Gastroesophageal sphincter (tissue), 4 donors: ENCODE measurements around the gene RPTOR. TPM values are rescaled to one million over a fixed set of nuclear protein-coding genes. Genes with fewer than 3 reads are reported as not detected.

Experiments used
- ATAC-seq: fragments of 150-250 bp; one replicate; pipeline ENCODE4 v1.9.1; 2016; ENCODE audit warnings: mild to moderate bottlenecking, moderate library complexity
- H3K27ac ChIP-seq, 4 donors: fragments of 200-600 bp; sonication (generic) in 3 of 4; 1 replicate in 3 of 4; 2 replicates in 1 of 4; pipeline ENCODE4 v1.5.1; 2016 to 2019
- H3K27me3 ChIP-seq: fragments of 200-600 bp; sonication (generic); one replicate; pipeline ENCODE4 v1.5.1; 2019
- H3K36me3 ChIP-seq, 2 donors: fragments of 200-600 bp; sonication (generic); one replicate each; pipeline ENCODE4 v1.5.1; 2019; ENCODE audit warnings: control low read depth in 1 of 2
- H3K4me1 ChIP-seq, 3 donors: fragments of 200-600 bp; sonication (generic); 1 replicate in 2 of 3; 2 replicates in 1 of 3; pipeline ENCODE4 v1.5.1; 2016 to 2019; ENCODE audit warnings: control low read depth in 2 of 3
- H3K4me3 ChIP-seq, 2 donors: fragments of 200-600 bp; sonication (generic); one replicate each; pipeline ENCODE4 v1.5.1; 2019; ENCODE audit warnings: mild to moderate bottlenecking in 1 of 2, moderate library complexity in 1 of 2
- H3K9me3 ChIP-seq, 3 donors: fragments of 200-600 bp; sonication (generic); one replicate each; pipeline ENCODE4 v1.5.1; 2017 to 2019; ENCODE audit warnings: control low read depth in 2 of 3
- EP300 ChIP-seq: sonication (generic); formaldehyde crosslinking; IDR thresholded peaks from one replicate; pipeline ENCODE4 v1.6.1; 2017; ENCODE audit warnings: antibody characterized with exemption, mild to moderate bottlenecking
- POLR2A ChIP-seq, 2 donors: fragments of 450-650 bp; IDR thresholded peaks; one replicate each; pipeline ENCODE4 v1.6.1; 2017; ENCODE audit warnings: antibody characterized with exemption in 2 of 2, mild to moderate bottlenecking in 2 of 2, moderate library complexity in 1 of 2
- POLR2AphosphoS5 ChIP-seq: sonication (generic); formaldehyde crosslinking; IDR thresholded peaks from one replicate; pipeline ENCODE4 v1.6.1; 2017; ENCODE audit warnings: antibody characterized with exemption
- WGBS, 2 donors: methylation state at CpG; one replicate each; pipeline ENCODE4 v1.1.5; 2018; ENCODE audit warnings: low coverage in 1 of 2; 5-methylcytosine and 5-hydroxymethylcytosine counted together
- small RNA-seq, 4 donors: library from RNA; depleted of rRNA; stranded (forward); fragments of <200 nt; gene quantifications; one replicate each; pipeline ENCODE3, GENCODE V24; 2016
- total RNA-seq, 4 donors: library from RNA; depleted of rRNA; stranded (reverse); fragments of >200 nt; gene quantifications; one replicate each; pipeline ENCODE4 v1.1.0, GENCODE V29; 2016
- TF ChIP-seq, protein P1 (sequence below), 4 experiments: fragments of 200-600 bp in 2 of 4; fragments of 450-650 bp in 2 of 4; sonication (generic) in 1 of 4; IDR thresholded peaks; one replicate each; pipeline ENCODE4 v1.5.1; 2017 to 2019; ENCODE audit warnings: antibody characterized with exemption in 4 of 4, mild to moderate bottlenecking in 2 of 4, moderate library complexity in 2 of 4

Gene RPTOR
- total RNA-seq, 4 donors from 2014 or later = 25.7 to 56.8 (median 39.7) TPM

DNA sequence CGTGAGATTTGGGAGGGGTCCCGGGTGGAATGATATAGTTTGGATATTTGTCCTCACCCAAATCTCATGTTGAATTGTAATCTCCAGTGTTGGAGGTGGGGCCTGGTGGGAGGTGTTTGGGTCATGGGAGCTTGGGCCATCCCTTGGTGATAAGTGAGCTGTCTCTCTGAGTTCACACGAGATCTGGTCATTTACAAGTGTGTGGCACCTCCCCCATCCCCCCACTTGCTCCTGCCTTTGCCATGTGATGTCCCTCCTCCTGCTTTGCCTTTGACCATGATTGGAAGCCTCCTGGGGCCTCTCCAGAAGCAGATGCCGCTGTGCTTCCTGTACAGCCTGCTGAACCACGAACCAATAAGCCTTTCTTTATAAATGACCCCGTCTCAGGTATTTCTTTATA lies 469.0 kb downstream of the RPTOR start:
- Histone ChIP-seq H3K27ac (no peak overlapping the region), H3K4me3 (no peak overlapping the region), H3K4me1 (peaks cover 0 to 15% (median 11%) of the 10 kb centered on the region in 3 donors), H3K36me3 (no peaks in the 10 kb centered on the region), H3K27me3 (no peaks in the 10 kb centered on the region), H3K9me3 (peaks cover 0 to 12% (median 0%) of the 10 kb centered on the region in 3 donors)
- WGBS, 2 donors = 86 to 100% methylated on average over 1 to 3 of the region's 6 CpGs
- TF ChIP-seq EP300 (no peak), POLR2A (IDR thresholded peaks at IDR 0.05) (no peak), POLR2AphosphoS5 (no peak)
- TF ChIP-seq, protein P1, sequence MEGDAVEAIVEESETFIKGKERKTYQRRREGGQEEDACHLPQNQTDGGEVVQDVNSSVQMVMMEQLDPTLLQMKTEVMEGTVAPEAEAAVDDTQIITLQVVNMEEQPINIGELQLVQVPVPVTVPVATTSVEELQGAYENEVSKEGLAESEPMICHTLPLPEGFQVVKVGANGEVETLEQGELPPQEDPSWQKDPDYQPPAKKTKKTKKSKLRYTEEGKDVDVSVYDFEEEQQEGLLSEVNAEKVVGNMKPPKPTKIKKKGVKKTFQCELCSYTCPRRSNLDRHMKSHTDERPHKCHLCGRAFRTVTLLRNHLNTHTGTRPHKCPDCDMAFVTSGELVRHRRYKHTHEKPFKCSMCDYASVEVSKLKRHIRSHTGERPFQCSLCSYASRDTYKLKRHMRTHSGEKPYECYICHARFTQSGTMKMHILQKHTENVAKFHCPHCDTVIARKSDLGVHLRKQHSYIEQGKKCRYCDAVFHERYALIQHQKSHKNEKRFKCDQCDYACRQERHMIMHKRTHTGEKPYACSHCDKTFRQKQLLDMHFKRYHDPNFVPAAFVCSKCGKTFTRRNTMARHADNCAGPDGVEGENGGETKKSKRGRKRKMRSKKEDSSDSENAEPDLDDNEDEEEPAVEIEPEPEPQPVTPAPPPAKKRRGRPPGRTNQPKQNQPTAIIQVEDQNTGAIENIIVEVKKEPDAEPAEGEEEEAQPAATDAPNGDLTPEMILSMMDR (IDR thresholded peaks at IDR 0.05) = no peak
- no peak for ATAC-seq

DNA sequence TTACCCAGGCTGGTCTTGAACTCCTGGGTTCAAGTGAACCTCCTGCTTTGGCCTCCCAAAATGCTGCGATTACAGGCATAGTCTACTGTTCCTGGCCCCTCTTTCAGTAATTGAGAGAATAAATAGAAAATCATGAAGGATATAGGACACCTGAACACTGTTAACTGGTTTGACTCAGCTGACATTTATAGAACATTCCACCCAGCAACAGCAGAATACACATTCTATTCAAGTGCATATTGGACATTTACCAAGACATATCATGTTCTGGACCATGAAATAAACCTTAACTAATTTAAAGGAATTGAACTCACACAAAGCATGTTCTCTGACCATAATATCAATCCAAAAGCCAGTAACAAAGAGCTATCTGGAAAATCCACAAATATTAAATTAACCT lies 470.5 kb downstream of the RPTOR start:
- ATAC-seq = no peak
- Histone ChIP-seq H3K9me3 (peaks cover 0 to 12% (median 0%) of the 10 kb centered on the region in 3 donors), H3K27me3 (no peaks in the 10 kb centered on the region), H3K4me1 (peaks cover 0 to 30% (median 11%) of the 10 kb centered on the region in 3 donors), H3K27ac (no peak overlapping the region), H3K4me3 (no peak overlapping the region), H3K36me3 (no peaks in the 10 kb centered on the region)
- TF ChIP-seq POLR2AphosphoS5 (no peak), POLR2A (IDR thresholded peaks at IDR 0.05) (no peak), EP300 (no peak)
- TF ChIP-seq, protein P1 (IDR thresholded peaks at IDR 0.05) = no peak
- WGBS, 2 donors = 86% methylated on average over 1 of the region's 1 CpG; no CpG with 5 or more reads in 1 of the 2 donors

Small RNAs within 50 kb of the gene (small RNA-seq; reads per million reads assigned to genes)
- gene AC120024.2 = 0 reads per million in 4 donors
- 0 reads per million in 4 donors for gene AC120024.3

Other genes with a start within 250 kb of the RPTOR start
- 10 to 100 TPM; 12.4 to 17.7 (median 15.4) TPM for gene ENDOV, start 129.7 kb upstream of the RPTOR start, total RNA-seq
- gene NPTX1, start 68.2 kb upstream of the RPTOR start, total RNA-seq = 1 to 10 TPM; 1.2 to 6.3 (median 3.8) TPM